Fibroblast of skin of right quadriceps (primary cell): ENCODE measurements around the gene N4BP3.
"Not testable (repeated sequence)": the region's sequence is repeated elsewhere in the genome, so short reads cannot be mapped to it uniquely, and the experiment has no call there.

Experiments used
- DNase-seq: peaks from one replicate; pipeline ENCODE4 v3.0.0-alpha.2; 2013

The N4BP3 gene, protein sequence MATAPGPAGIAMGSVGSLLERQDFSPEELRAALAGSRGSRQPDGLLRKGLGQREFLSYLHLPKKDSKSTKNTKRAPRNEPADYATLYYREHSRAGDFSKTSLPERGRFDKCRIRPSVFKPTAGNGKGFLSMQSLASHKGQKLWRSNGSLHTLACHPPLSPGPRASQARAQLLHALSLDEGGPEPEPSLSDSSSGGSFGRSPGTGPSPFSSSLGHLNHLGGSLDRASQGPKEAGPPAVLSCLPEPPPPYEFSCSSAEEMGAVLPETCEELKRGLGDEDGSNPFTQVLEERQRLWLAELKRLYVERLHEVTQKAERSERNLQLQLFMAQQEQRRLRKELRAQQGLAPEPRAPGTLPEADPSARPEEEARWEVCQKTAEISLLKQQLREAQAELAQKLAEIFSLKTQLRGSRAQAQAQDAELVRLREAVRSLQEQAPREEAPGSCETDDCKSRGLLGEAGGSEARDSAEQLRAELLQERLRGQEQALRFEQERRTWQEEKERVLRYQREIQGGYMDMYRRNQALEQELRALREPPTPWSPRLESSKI

DNA sequence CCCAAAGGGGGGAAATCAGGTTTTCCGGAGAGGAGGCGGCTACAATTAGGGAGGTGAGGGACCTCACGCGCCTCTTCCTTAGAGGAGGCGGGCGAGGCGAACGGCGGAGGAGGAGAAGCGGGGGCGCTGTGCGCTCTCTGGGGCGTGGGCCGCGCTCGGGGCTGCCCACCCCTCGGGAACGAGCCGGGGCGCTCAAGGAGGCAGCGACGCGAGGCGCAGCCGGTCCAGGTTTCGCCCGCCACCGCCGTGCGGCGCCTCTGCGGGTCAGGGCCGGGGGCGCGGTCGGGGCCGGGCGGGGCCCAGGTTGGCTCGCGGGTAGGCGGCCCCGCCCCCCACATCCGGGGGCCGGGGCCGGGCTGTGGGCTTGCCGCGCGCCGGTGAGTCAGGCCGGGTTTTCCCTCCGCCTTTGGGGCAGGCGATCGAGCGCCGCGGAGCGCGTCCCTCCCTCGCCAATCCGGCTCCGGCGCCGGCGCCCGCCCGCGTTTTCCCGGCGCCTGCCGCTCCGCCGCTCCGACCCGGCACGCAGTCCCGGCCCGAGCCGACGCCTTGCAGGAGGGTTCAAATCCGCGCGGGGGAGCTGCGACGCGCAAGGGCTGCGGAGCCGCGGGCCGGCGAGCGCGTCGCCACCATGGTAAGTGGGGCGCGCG is at the start of gene N4BP3:
Gene N4BP3, plus strand, starts transcription at position 392 of the 647 bp plus-strand sequence. CDS start 6,052 bp downstream, outside the sequence.
- peak; percentile 42 for DNase-seq

DNA sequence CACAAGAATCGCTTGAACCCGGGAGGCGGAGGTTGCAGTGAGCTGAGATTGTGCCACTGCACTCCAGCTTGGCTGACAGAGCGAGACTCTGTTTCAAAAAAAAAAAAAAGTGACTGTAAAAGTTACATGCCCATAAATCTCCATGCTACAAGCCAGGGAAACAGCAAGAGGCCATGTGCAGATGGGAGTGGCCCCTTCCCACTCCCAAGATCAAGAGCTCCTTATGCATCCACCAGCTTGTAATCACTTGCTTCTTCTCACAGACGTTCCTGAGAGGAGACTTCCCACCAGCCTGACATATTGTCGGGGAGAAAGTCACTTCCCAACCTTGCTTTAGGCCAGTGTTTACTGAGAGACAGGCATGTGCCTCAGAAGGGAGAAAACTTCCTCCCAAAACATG is 45.6 kb upstream of the N4BP3 start:
- no peak for DNase-seq

- DNase-seq, result no peak
These were observed 45.0 kb upstream of the N4BP3 start for GRCh38 chr5:178068293-178068692.

DNA sequence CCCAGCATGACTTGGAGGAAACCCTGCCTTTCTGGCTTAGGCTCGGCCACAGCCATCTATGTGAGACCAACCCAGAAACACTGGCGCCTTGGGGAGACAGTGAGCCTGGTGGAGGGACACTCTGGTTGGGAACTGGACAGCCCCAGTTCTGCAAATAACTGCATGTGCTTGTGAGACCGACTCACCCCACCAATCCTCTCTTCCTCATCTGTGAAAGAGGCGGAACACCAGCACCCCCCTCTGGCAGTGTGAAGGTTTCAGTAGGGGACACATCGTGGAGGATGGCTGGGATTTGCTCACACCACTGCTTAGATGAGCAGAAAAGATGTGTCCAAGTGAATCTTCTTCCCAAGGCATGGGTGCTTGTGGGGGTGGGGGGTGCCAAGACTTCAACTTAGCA is 43.4 kb upstream of the N4BP3 start:
- no peak for DNase-seq

GRCh38 chr5:178071108-178071507 is 42.2 kb upstream of the N4BP3 start:
- DNase-seq, result no peak

GRCh38 chr5:178072749-178073148 is 40.6 kb upstream of the N4BP3 start:
- DNase-seq, result no peak

GRCh38 chr5:178074266-178074952 is 38.9 kb upstream of the N4BP3 start:
- DNase-seq, result no peak

DNA sequence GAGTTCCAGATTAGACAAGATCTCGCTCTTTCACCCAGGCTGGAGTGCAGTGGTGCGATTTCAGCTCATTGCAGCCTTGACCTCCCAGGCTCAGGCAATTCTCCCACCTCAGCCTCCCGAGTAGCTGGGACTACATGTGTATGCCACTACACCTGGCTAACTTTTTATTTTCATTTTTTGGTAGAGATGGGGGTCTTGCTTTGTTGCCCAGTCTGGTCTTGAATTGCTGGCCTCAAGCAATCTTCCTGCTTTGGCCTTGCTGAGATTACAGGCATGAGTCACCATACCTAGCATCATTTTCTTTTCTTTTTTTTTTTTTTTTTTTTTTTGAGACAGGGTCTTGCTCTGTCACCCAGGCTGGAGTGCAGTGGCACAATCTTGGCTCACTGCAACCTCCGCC is 36.4 kb upstream of the N4BP3 start:
- not testable (repeated sequence) for DNase-seq

DNA sequence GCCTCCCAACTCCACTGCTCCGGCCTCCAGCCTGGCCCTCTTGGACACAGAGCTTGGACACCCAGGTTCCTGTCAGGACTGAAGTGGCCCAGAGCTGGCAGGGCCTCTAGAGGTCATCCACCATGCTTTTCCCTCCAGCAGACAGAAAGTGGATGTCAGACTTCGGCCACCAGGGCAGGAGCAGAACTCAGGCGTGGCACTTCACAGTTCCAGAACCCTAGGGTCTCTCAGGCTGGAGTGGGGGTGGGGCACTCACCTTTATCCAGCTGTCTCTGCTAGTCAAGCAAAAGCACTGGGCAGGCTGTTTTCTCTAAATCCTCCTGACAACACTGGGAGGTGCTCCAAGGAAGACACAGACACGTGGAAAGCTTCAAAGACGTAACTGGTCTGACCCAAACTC is 35.6 kb upstream of the N4BP3 start:
- DNase-seq, result no peak

- DNase-seq, result peak; percentile 52
These were observed 34.9 kb upstream of the N4BP3 start for GRCh38 chr5:178078197-178079010.

DNA sequence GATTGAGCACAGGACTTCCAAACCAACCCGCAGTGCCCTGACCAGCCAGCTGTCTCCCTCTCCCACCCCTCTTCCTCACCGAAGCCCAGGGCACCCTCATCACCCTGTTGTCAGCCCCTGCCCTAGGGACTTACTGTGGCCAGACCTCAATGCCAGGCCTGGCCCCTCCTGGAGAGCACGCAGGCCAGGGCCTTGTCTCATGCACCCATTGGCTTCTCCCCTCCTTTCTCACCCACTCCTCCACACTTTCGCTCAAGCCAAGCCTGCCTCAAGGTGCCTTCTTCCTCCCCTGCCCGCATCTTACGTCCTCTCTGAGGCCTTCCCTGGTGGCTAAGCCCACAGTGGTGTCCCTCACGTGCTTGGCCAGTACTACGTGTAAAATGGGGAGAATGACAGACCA is 33.3 kb upstream of the N4BP3 start:
- no peak for DNase-seq

GRCh38 chr5:178080618-178081410 is 32.5 kb upstream of the N4BP3 start:
- no peak for DNase-seq

GRCh38 chr5:178081571-178082243 is 31.6 kb upstream of the N4BP3 start:
- no peak for DNase-seq

DNA sequence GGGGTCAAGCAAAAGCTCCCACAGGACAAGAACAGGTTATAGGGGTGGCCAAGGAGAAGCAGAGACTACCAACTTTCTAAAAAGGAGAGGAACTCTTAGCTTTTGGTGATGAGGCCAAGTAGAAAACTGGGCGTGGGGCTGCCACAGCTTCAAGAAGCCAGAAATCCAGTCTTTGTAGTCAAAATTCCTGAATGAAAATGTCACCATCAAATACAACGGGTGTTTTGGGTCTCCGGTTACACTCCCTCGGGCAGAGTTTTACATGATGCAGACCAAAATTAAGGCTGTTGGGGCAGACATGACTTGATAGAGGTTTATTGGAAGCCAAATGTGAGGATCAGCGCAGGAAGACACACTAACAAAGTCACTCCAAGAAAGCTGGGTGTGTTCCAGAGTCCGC is 29.4 kb upstream of the N4BP3 start:
- DNase-seq, result no peak

DNA sequence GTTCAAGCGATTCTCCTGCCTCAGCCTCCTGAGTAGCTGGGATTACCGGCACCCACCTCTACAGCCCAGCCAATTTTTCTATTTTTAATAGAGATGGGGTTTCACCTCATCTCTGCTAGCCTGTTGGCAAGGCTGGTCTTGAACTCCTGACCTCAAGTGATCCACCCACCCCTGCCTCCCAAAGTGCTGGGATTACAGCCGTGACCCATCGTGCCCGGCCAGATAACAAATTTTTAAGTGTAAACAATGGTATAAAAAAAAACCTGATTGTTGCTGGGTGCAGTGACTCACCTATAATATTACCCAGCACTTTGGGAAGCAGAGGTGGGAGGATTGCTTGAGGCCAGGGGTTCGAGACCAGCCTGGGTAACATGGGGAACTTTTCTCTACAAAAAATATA is 28.0 kb upstream of the N4BP3 start:
- DNase-seq, result no peak

GRCh38 chr5:178086266-178086665 is 27.1 kb upstream of the N4BP3 start:
- DNase-seq, result no peak

DNA sequence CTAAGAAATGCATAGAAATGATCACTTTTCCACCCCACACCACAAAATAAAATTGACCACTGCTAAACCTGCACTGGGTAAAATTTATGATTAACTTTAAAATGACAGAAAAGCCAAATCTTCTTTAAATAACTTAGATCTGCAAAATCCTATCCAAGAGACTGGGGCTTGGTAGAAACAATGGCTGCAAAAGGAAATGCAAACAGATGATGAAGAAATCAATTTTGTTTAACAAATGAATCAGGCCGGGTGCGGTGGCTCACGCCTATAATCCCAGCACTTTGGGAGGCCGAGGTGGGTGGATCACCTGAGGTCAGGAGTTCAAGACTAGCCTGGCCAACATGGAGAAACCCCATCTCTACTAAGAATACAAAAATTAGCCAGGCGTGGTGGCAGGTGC is 26.1 kb upstream of the N4BP3 start:
- DNase-seq, result not testable (repeated sequence)

- DNase-seq, result no peak
These were observed 22.5 kb upstream of the N4BP3 start for GRCh38 chr5:178090856-178091255.

DNA sequence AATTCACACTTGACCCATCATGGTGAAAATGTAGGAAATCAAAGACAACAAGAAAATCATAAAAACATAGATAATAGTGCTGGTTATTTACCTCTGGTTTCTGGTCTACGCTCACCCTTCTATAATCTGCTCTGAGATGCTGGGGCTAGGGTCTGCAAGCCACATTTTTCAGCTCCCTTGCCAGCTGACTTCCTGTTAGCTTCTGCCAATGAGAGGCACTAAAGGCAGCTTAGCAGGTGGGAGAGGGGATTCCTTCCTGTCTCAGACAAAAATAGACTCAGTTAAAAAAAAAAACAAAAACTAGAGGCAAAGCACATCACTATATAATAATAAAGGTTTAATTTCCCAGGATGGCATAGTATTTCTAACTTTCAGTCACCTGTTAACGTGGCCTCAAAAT is 20.2 kb upstream of the N4BP3 start:
- DNase-seq, result no peak

GRCh38 chr5:178094345-178094744 is 19.0 kb upstream of the N4BP3 start:
- no peak for DNase-seq

DNA sequence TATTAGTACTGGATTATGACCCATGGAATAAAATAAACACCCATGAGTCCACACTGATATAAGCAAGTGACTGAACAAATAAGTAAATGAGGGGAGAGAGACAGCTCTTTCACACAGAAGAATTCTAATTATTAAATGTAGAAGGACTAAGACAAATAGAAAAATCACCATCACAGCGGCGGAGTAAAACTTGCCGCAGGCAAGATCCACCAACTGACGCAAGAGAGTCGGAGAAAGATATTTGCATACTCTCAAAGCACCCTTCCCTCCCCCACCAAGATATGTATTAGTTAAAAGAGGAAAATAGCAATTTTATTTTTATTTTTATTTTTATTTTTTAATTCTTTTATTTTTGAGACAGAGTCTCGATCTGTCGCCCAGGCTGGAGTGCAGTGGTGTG is 14.6 kb upstream of the N4BP3 start:
- DNase-seq, result no peak
